Measurements from ENCODE around the gene ANAPC7.

DNA sequence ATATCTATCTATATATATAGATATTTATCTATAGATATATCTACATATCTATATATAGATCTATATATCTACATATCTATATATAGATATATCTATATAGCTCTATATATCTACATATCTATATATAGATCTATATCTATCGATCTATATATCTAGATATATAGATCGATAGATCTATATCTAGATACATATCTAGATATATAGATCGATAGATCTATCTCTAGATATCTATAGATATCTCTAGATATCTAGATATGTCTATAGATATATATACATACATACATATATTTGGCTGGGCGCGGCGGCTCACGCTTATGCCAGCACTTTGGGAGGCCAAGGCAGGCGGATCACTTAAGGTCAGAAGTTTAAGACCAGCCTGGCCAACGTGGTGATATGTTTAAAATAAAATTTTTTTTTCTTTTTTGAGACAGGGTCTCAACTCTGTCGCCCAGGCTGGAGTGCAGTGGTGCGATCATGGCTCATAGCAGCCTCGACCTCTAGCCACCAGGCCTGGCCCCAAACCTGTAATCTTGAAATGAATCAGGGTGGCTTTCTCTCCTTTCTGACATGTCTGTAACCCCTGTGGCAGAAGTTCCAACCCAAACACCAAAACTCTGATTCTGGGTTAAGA is 28.6 kb upstream of the ANAPC7 start:
- TF ChIP-seq POLR2A (IDR thresholded peaks at IDR 0.05; ENCODE audit: low read length), result no peak
- TF ChIP-seq GATA1 (IDR thresholded peaks at IDR 0.05; ENCODE audit: low read depth, low read length), result no peak

Measured in erythroblast (primary cell).